Measurements from ENCODE around the gene MSANTD2. TPM values are rescaled to one million over a fixed set of nuclear protein-coding genes. Genes with fewer than 3 reads are reported as not detected.

Gene MSANTD2
- total and polyA plus RNA-seq, 2 donors (not counting 1 experiment from before 2014, with no cell fraction given), result 11.1 to 26.8 TPM

- Histone ChIP-seq H3K27ac (ENCODE audit: low read length in 2 of 2) (no peak overlapping the region), H3K9me3 (ENCODE audit: control extremely low read depth in 1 of 3, control insufficient read depth in 2 of 3, insufficient read depth in 1 of 3, low read length in 2 of 3) (peaks cover 0 to 3% (median 0%) of the 10 kb centered on the region in 3 donors), H3K4me1 (ENCODE audit: control insufficient read depth in 2 of 2, insufficient read depth in 2 of 2, low read length in 2 of 2) (peaks cover 35 to 49% of the 10 kb centered on the region in 2 donors), H3K9ac (ENCODE audit: low read length) (no peak overlapping the region), H3K27me3 (replicated peaks in 1 of 4; ENCODE audit: control extremely low read depth in 1 of 4, control insufficient read depth in 3 of 4, insufficient read depth in 4 of 4, low read length in 3 of 4) (peaks cover 0 to 22% (median 10%) of the 10 kb centered on the region in 4 experiments), H4K20me1 (ENCODE audit: control insufficient read depth, insufficient read depth, low read length, poor library complexity, severe bottlenecking) (peaks cover 6% of the 10 kb centered on the region), H3K36me3 (replicated peaks in 1 of 2; ENCODE audit: control extremely low read depth in 1 of 2, control insufficient read depth in 1 of 2, extremely low read depth in 1 of 2, insufficient read depth in 2 of 2, low read length in 1 of 2) (no peaks in the 10 kb centered on the region), H2AFZ (ENCODE audit: insufficient read depth, low read depth, low read length, poor library complexity, severe bottlenecking) (no peak overlapping the region), H3K4me2 (replicated peaks; ENCODE audit: low read depth, low read length, poor library complexity, severe bottlenecking) (no peak overlapping the region), H3K79me2 (ENCODE audit: control insufficient read depth, insufficient read depth, low read length) (peaks cover 32% of the 10 kb centered on the region), H3K4me3 (ENCODE audit: control extremely low read depth in 1 of 5, extremely low read depth in 1 of 5, insufficient read depth in 1 of 5, low read depth in 2 of 5, low read length in 4 of 5) (no peak overlapping the region)
- POLR2A ChIA-PET, result interaction anchor here (1.1 kb wide), 1 partner anchor 84 kb away, joined by 3 read pairs; the partner anchor contains the start of genes SIAE and SPA17
- WGBS (ENCODE audit: insufficient coverage), result 100% methylated on average over 3 of the region's 3 CpGs
- peaks cover 34% of the 10 kb centered on the region for H3K4me1 Mint-ChIP-seq
- H3K9me3 Mint-ChIP-seq (ENCODE audit: insufficient read depth), result no peaks in the 10 kb centered on the region
- no peak for ATAC-seq (ENCODE audit: low read depth)
- no peak overlapping the region for H3K27ac Mint-ChIP-seq
- CTCF ChIA-PET, result interaction anchor here (1.8 to 11.1 kb wide), 3 partner anchors 7 to 87 kb away, joined by 6 to 153 read pairs (median 25); partner anchors contain the start of gene VSIG2
- DNase-seq, result no peak
- H3K4me3 Mint-ChIP-seq, result no peak overlapping the region
- no peak for TF ChIP-seq EZH2 (IDR thresholded peaks at IDR 0.05; ENCODE audit: borderline replicate concordance, insufficient read depth, low read depth, low read length, poor library complexity, severe bottlenecking)
- TF ChIP-seq CTCF (IDR thresholded peaks at IDR 0.05), result no peak
- peaks cover 11% of the 10 kb centered on the region for H3K27me3 Mint-ChIP-seq
- intact Hi-C loops (cut with micrococcal nuclease), result no loop called here
Observed at GRCh38 chr11:124757320-124757719, 42.9 kb downstream of the MSANTD2 start.

- peaks cover 35 to 46% of the 10 kb centered on the region in 2 donors for H3K4me1 ChIP-seq (ENCODE audit: control insufficient read depth in 2 of 2, insufficient read depth in 2 of 2, low read length in 2 of 2)
Observed at GRCh38 chr11:124756753-124757227, 43.4 kb downstream of the MSANTD2 start.

More at GRCh38 chr11:124756753-124757227, 43.4 kb downstream of the MSANTD2 start:
- Histone ChIP-seq H3K27me3 (replicated peaks in 1 of 4; ENCODE audit: control extremely low read depth in 1 of 4, control insufficient read depth in 3 of 4, insufficient read depth in 4 of 4, low read length in 3 of 4) (peaks cover 0 to 20% (median 10%) of the 10 kb centered on the region in 4 experiments), H3K9ac (ENCODE audit: low read length) (no peak overlapping the region), H3K4me2 (replicated peaks; ENCODE audit: low read depth, low read length, poor library complexity, severe bottlenecking) (no peak overlapping the region), H3K79me2 (ENCODE audit: control insufficient read depth, insufficient read depth, low read length) (peaks cover 31% of the 10 kb centered on the region), H2AFZ (ENCODE audit: insufficient read depth, low read depth, low read length, poor library complexity, severe bottlenecking) (no peak overlapping the region), H4K20me1 (ENCODE audit: control insufficient read depth, insufficient read depth, low read length, poor library complexity, severe bottlenecking) (peaks cover 6% of the 10 kb centered on the region), H3K9me3 (ENCODE audit: control extremely low read depth in 1 of 3, control insufficient read depth in 2 of 3, insufficient read depth in 1 of 3, low read length in 2 of 3) (peaks cover 0 to 3% (median 0%) of the 10 kb centered on the region in 3 donors), H3K36me3 (replicated peaks in 1 of 2; ENCODE audit: control extremely low read depth in 1 of 2, control insufficient read depth in 1 of 2, extremely low read depth in 1 of 2, insufficient read depth in 2 of 2, low read length in 1 of 2) (no peaks in the 10 kb centered on the region), H3K4me3 (ENCODE audit: control extremely low read depth in 1 of 5, extremely low read depth in 1 of 5, insufficient read depth in 1 of 5, low read depth in 2 of 5, low read length in 4 of 5) (no peak overlapping the region), H3K27ac (ENCODE audit: low read length in 2 of 2) (no peak overlapping the region)
- ATAC-seq (ENCODE audit: low read depth) (no peak), DNase-seq (no peak)
- no peaks in the 10 kb centered on the region for H3K9me3 Mint-ChIP-seq (ENCODE audit: insufficient read depth)
- POLR2A ChIA-PET, result interaction anchor here (1.1 kb wide), 1 partner anchor 83 kb away, joined by 3 read pairs; the partner anchor contains the start of genes SIAE and SPA17
- peaks cover 32% of the 10 kb centered on the region for H3K4me1 Mint-ChIP-seq
- peaks cover 11% of the 10 kb centered on the region for H3K27me3 Mint-ChIP-seq
- no peak for TF ChIP-seq CTCF (IDR thresholded peaks at IDR 0.05)
- H3K4me3 Mint-ChIP-seq, result no peak overlapping the region
- WGBS (ENCODE audit: insufficient coverage), result 100% methylated on average over 3 of the region's 6 CpGs
- no peak overlapping the region for H3K27ac Mint-ChIP-seq
- CTCF ChIA-PET, result interaction anchor here (3.0 to 11.1 kb wide), 2 partner anchors 7 to 87 kb away, joined by 25 to 153 read pairs; partner anchors contain the start of gene VSIG2
- intact Hi-C loops (cut with micrococcal nuclease), result no loop called here

Measured in B cell (primary cell).